A549 treated with CORT108297 at 1 μM for 4 hours (cell line): ENCODE results near the gene RNF113B. TPM values are rescaled to one million over a fixed set of nuclear protein-coding genes. Genes with fewer than 3 reads are reported as not detected.

ENCODE experiments used
- total RNA-seq: library from RNA; stranded (reverse); fragments of 200-300 nt; extraction: Qiagen RNA extraction; gene quantifications from 5 replicates; pipeline ENCODE4 v1.2.3, GENCODE V29; 2022

Gene RNF113B
- total RNA-seq, result not detected in 5 replicates

GRCh38 chr13:98176777-98177608 is at the start of gene RNF113B:
Gene RNF113B (minus strand): TSS chr13:98177269. CDS start chr13:98177236, 33 bp downstream.

GRCh38 chr13:98142380-98143156 is 34.5 kb downstream of the RNF113B start, which contains the start of gene FARP1:
Gene FARP1 (plus strand): TSS chr13:98143094. CDS start chr13:98213243, 70,149 bp downstream.

Other genes starting within 250 kb of the RNF113B start
- gene IPO5, start 223.6 kb downstream of the RNF113B start, total RNA-seq, result 71.0 to 98.0 TPM (median 84.2 TPM) in 5 replicates
- 9.6 to 11.6 TPM (median 11.4 TPM) in 5 replicates for gene FARP1, start 34.2 kb downstream of the RNF113B start, total RNA-seq